Lower lobe of right lung (tissue), 2 donors: ENCODE results near the gene SOBP. TPM values are rescaled to one million over a fixed set of nuclear protein-coding genes. Genes with fewer than 3 reads are reported as not detected.

Experiments used
- ATAC-seq, 2 donors: fragments of 200-7000 bp; cut with Tn5 transposase; one replicate each; pipeline ENCODE4 v1.9.1; 2020 to 2022; ENCODE audit warnings: mild to moderate bottlenecking in 2 of 2, moderate library complexity in 2 of 2
- DNase-seq: peaks from one replicate; pipeline ENCODE4 v3.0.0-alpha.2; 2020
- H3K27ac ChIP-seq: fragments of 200-600 bp; one replicate; pipeline ENCODE4 v1.8.0; 2022
- H3K27me3 ChIP-seq: fragments of 200-600 bp; one replicate; pipeline ENCODE4 v1.8.0; 2022; ENCODE audit warnings: low read depth
- H3K36me3 ChIP-seq: fragments of 200-600 bp; one replicate; pipeline ENCODE4 v1.8.0; 2022; ENCODE audit warnings: mild to moderate bottlenecking
- H3K4me1 ChIP-seq: fragments of 200-600 bp; one replicate; pipeline ENCODE4 v1.8.0; 2022
- H3K4me3 ChIP-seq: fragments of 200-600 bp; one replicate; pipeline ENCODE4 v1.8.0; 2022; ENCODE audit warnings: mild to moderate bottlenecking
- H3K9me3 ChIP-seq: fragments of 200-600 bp; one replicate; pipeline ENCODE4 v1.8.0; 2022
- intact Hi-C: fragments of 100-400 bp; cut with DNase I; formaldehyde crosslinking; loops from one replicate; pipeline ENCODE4 v1.11.0; 2022
- total RNA-seq: library from RNA; stranded (reverse); fragmentation: NEBNext Ultra II Directional; extraction: Animal tissue kit (Norgen Biotek cat#: 25700); gene quantifications from one replicate; pipeline ENCODE4 v1.2.1, GENCODE V29; 2021
- TF ChIP-seq, protein P1 (sequence below): fragments of 200-600 bp; IDR thresholded peaks from one replicate; pipeline ENCODE4 v1.8.0; 2022; ENCODE audit warnings: antibody characterized with exemption, mild to moderate bottlenecking
- donor health status: DM: no; HTN: yes; CAD: no; lungs with severe emphysema.

The SOBP gene
- total RNA-seq, 1 donor from 2014 or later: 6.9 TPM

DNA sequence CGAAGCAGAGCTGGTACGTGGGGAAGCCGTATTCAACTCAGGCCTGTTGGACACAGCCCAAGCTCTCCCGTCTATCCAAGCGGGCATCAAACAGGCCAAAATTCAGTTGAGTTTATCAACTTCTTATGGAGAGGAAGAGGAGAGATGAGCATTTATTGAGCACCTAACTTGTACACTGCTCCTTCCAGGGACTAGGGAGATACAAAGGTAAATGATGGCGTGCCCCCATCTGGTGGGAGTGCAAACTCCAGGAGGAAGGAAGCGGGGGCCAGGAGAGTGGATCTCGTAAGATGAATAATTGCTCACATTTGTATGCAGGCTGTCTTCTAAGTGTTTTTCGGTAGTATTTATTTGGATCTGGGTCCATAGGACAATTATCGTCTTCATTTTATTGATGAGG is 146.6 kb downstream of the SOBP start:
- H3K9me3 ChIP-seq: no peaks in the 10 kb centered on the region
- H3K27me3 ChIP-seq: peaks cover 6% of the 10 kb centered on the region
- H3K4me3 ChIP-seq: no peak overlapping the region
- intact Hi-C loops: no loop called here
- no peak overlapping the region for H3K27ac ChIP-seq
- peaks cover 4% of the 10 kb centered on the region for H3K4me1 ChIP-seq
- H3K36me3 ChIP-seq: no peaks in the 10 kb centered on the region
- TF ChIP-seq, protein P1, sequence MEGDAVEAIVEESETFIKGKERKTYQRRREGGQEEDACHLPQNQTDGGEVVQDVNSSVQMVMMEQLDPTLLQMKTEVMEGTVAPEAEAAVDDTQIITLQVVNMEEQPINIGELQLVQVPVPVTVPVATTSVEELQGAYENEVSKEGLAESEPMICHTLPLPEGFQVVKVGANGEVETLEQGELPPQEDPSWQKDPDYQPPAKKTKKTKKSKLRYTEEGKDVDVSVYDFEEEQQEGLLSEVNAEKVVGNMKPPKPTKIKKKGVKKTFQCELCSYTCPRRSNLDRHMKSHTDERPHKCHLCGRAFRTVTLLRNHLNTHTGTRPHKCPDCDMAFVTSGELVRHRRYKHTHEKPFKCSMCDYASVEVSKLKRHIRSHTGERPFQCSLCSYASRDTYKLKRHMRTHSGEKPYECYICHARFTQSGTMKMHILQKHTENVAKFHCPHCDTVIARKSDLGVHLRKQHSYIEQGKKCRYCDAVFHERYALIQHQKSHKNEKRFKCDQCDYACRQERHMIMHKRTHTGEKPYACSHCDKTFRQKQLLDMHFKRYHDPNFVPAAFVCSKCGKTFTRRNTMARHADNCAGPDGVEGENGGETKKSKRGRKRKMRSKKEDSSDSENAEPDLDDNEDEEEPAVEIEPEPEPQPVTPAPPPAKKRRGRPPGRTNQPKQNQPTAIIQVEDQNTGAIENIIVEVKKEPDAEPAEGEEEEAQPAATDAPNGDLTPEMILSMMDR: no peak
- ATAC-seq: no peak
- no peak for DNase-seq

- intact Hi-C loops: no loop called here
- TF ChIP-seq, protein P1: no peak
- DNase-seq (no peak), ATAC-seq (no peak)
- Histone ChIP-seq H3K27me3 (peaks cover 6% of the 10 kb centered on the region), H3K4me1 (peaks cover 15% of the 10 kb centered on the region), H3K4me3 (no peak overlapping the region), H3K9me3 (no peaks in the 10 kb centered on the region), H3K27ac (no peak overlapping the region), H3K36me3 (no peaks in the 10 kb centered on the region)
These were observed 147.7 kb downstream of the SOBP start for GRCh38 chr6:107637316-107638315.

GRCh38 chr6:107638493-107638892 is 148.6 kb downstream of the SOBP start:
- DNase-seq (no peak), ATAC-seq (no peak)
- H3K36me3 ChIP-seq: no peaks in the 10 kb centered on the region
- H3K9me3 ChIP-seq: no peaks in the 10 kb centered on the region
- H3K4me3 ChIP-seq: no peak overlapping the region
- intact Hi-C loops: no loop called here
- H3K27me3 ChIP-seq: peaks cover 6% of the 10 kb centered on the region
- TF ChIP-seq, protein P1: no peak
- H3K27ac ChIP-seq: no peak overlapping the region
- H3K4me1 ChIP-seq: peaks cover 20% of the 10 kb centered on the region

DNA sequence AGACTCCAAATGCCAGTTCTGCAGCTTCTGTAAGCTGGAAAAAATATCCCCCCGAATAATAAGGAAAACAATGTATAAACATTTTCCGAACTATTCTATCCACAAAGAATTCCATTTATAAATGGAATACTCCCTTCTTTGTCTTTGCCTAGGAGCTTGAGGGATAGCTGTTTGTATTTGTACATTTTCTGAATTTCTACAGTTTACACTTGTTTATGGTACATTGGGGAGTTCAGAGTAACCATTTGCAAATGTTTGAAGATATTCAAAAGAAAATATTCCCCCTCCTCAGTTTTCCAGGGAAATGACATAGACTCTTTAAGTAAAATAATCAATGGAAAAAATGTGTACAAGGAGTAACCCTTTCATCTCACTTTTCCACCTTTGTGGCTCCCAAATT is 149.6 kb downstream of the SOBP start:
- Histone ChIP-seq H3K9me3 (no peaks in the 10 kb centered on the region), H3K27ac (no peak overlapping the region), H3K36me3 (no peaks in the 10 kb centered on the region), H3K4me1 (peaks cover 20% of the 10 kb centered on the region), H3K4me3 (no peak overlapping the region), H3K27me3 (no peaks in the 10 kb centered on the region)
- ATAC-seq (no peak), DNase-seq (no peak)
- TF ChIP-seq, protein P1: no peak
- intact Hi-C loops: no loop called here

- no peaks in the 10 kb centered on the region for H3K27me3 ChIP-seq
- DNase-seq: no peak
- H3K27ac ChIP-seq: no peak overlapping the region
- ATAC-seq: no peak
- no peak overlapping the region for H3K4me3 ChIP-seq
- no peaks in the 10 kb centered on the region for H3K9me3 ChIP-seq
- TF ChIP-seq, protein P1: no peak
- H3K4me1 ChIP-seq: peaks cover 34% of the 10 kb centered on the region
- no peaks in the 10 kb centered on the region for H3K36me3 ChIP-seq
- intact Hi-C loops: no loop called here
These were observed 151.2 kb downstream of the SOBP start for GRCh38 chr6:107641071-107641470.
